Suprapubic skin (tissue), 4 donors: ENCODE results near the gene ADAMTS9. TPM values are rescaled to one million over a fixed set of nuclear protein-coding genes. Genes with fewer than 3 reads are reported as not detected.

ENCODE experiments used
- DNase-seq, 2 donors: peaks; one replicate each; pipeline ENCODE4 v3.0.0-alpha.2; 2019; ENCODE audit warnings: low spot score in 2 of 2
- H3K27ac ChIP-seq: fragments of 200-600 bp; sonication (generic); one replicate; pipeline ENCODE4 v1.5.1; 2019
- H3K27me3 ChIP-seq: fragments of 200-600 bp; sonication (generic); one replicate; pipeline ENCODE4 v1.5.1; 2019
- H3K36me3 ChIP-seq: fragments of 200-600 bp; sonication (generic); one replicate; pipeline ENCODE4 v1.5.1; 2019
- H3K4me1 ChIP-seq: fragments of 200-600 bp; sonication (generic); one replicate; pipeline ENCODE4 v1.5.1; 2019
- H3K4me3 ChIP-seq: fragments of 200-600 bp; sonication (generic); one replicate; pipeline ENCODE4 v1.5.1; 2019; ENCODE audit warnings: mild to moderate bottlenecking
- H3K9me3 ChIP-seq: fragments of 200-600 bp; sonication (generic); one replicate; pipeline ENCODE4 v1.5.1; 2019
- CTCF ChIP-seq, 2 donors: fragments of 200-600 bp in 1 of 2; fragments of 450-650 bp in 1 of 2; sonication (generic) in 1 of 2; IDR thresholded peaks; one replicate each; pipeline ENCODE4 v1.5.1; 2016 to 2019; ENCODE audit warnings: antibody characterized with exemption in 2 of 2, mild to moderate bottlenecking in 1 of 2, moderate library complexity in 1 of 2
- EP300 ChIP-seq: sonication (generic); formaldehyde crosslinking; IDR thresholded peaks from one replicate; pipeline ENCODE4 v1.6.1; 2017; ENCODE audit warnings: antibody characterized with exemption
- POLR2A ChIP-seq, 2 donors: fragments of 450-650 bp; IDR thresholded peaks; one replicate each; pipeline ENCODE4 v1.6.1; 2017; ENCODE audit warnings: antibody characterized with exemption in 2 of 2, mild to moderate bottlenecking in 2 of 2, moderate library complexity in 2 of 2
- POLR2AphosphoS5 ChIP-seq, 3 donors: sonication (generic); formaldehyde crosslinking; IDR thresholded peaks; one replicate each; pipeline ENCODE4 v1.6.1; 2017; ENCODE audit warnings: antibody characterized with exemption in 3 of 3
- WGBS: methylation state at CpG from one replicate; pipeline ENCODE4 v1.1.5; 2018; 5-methylcytosine and 5-hydroxymethylcytosine counted together
- total RNA-seq, 4 donors: library from RNA; depleted of rRNA; stranded (reverse); fragments of >200 nt; gene quantifications; one replicate each; pipeline ENCODE4 v1.1.0, GENCODE V29; 2016

The ADAMTS9 gene
- 10 to 100 TPM in 2 of 4 donors, 1 to 10 TPM in 2; 7.8 to 32.8 (median 9.3) TPM for total RNA-seq

- peak within 1 kb of the TSS; percentile 74 for H3K4me3 ChIP-seq
- no peak for TF ChIP-seq CTCF (IDR thresholded peaks at IDR 0.05)
- TF ChIP-seq EP300, result no peak
- no peak for TF ChIP-seq POLR2AphosphoS5 (IDR thresholded peaks at IDR 0.05)
- peak in 1 of 2 donors; percentile 39 for TF ChIP-seq POLR2A (IDR thresholded peaks at IDR 0.05)
- no peaks in the 10 kb centered on the region for H3K36me3 ChIP-seq
- no peaks in the 10 kb centered on the region for H3K9me3 ChIP-seq
- peak; percentile 80 to 82 for DNase-seq
- H3K27ac ChIP-seq, result peak within 1 kb of the TSS; percentile 93
- 1% methylated on average over 31 of the region's 60 CpGs for WGBS
- peaks cover 23% of the 10 kb centered on the region for H3K27me3 ChIP-seq
- H3K4me1 ChIP-seq, result peaks cover 33% of the 10 kb centered on the region
Observed at GRCh38 chr3:64687781-64688604, at the start of gene ADAMTS9. TSS of gene ADAMTS9 (minus strand) at chr3:64688000. CDS start at chr3:64687657, 343 bp downstream.

- Histone ChIP-seq H3K4me3 (no peak overlapping the region), H3K27me3 (no peaks in the 10 kb centered on the region), H3K36me3 (no peaks in the 10 kb centered on the region), H3K27ac (no peak overlapping the region), H3K4me1 (no peaks in the 10 kb centered on the region), H3K9me3 (no peaks in the 10 kb centered on the region)
- DNase-seq, result no peak
- TF ChIP-seq EP300 (no peak), POLR2A (IDR thresholded peaks at IDR 0.05) (no peak), POLR2AphosphoS5 (IDR thresholded peaks at IDR 0.05) (no peak), CTCF (IDR thresholded peaks at IDR 0.05) (no peak)
- 72% methylated on average over 1 of the region's 1 CpG for WGBS
Observed at GRCh38 chr3:64732576-64732975, 44.8 kb upstream of the ADAMTS9 start.

GRCh38 chr3:64730681-64731080, 42.9 kb upstream of the ADAMTS9 start:
- Histone ChIP-seq H3K4me3 (no peak overlapping the region), H3K27me3 (no peaks in the 10 kb centered on the region), H3K27ac (no peak overlapping the region), H3K36me3 (no peaks in the 10 kb centered on the region), H3K9me3 (no peaks in the 10 kb centered on the region), H3K4me1 (no peaks in the 10 kb centered on the region)
- DNase-seq, result no peak
- TF ChIP-seq POLR2AphosphoS5 (IDR thresholded peaks at IDR 0.05) (no peak), EP300 (no peak), CTCF (IDR thresholded peaks at IDR 0.05) (no peak), POLR2A (IDR thresholded peaks at IDR 0.05) (no peak)
- 75% methylated on average over 3 of the region's 3 CpGs for WGBS

GRCh38 chr3:64728994-64729393, 41.2 kb upstream of the ADAMTS9 start:
- TF ChIP-seq POLR2AphosphoS5 (IDR thresholded peaks at IDR 0.05) (no peak), CTCF (IDR thresholded peaks at IDR 0.05) (no peak), POLR2A (IDR thresholded peaks at IDR 0.05) (no peak), EP300 (no peak)
- WGBS, result 85% methylated on average over 8 of the region's 8 CpGs
- H3K36me3 ChIP-seq, result no peaks in the 10 kb centered on the region
- no peaks in the 10 kb centered on the region for H3K27me3 ChIP-seq
- H3K4me1 ChIP-seq, result no peaks in the 10 kb centered on the region
- no peak overlapping the region for H3K27ac ChIP-seq
- H3K4me3 ChIP-seq, result no peak overlapping the region
- no peak for DNase-seq
- H3K9me3 ChIP-seq, result no peaks in the 10 kb centered on the region

GRCh38 chr3:64728428-64728827, 40.6 kb upstream of the ADAMTS9 start:
- H3K36me3 ChIP-seq, result no peaks in the 10 kb centered on the region
- H3K27me3 ChIP-seq, result no peaks in the 10 kb centered on the region
- no peak overlapping the region for H3K27ac ChIP-seq
- no peak for DNase-seq
- H3K9me3 ChIP-seq, result no peaks in the 10 kb centered on the region
- no peak for TF ChIP-seq POLR2A (IDR thresholded peaks at IDR 0.05)
- TF ChIP-seq EP300, result no peak
- TF ChIP-seq CTCF (IDR thresholded peaks at IDR 0.05), result no peak
- WGBS, result 48% methylated on average over 4 of the region's 4 CpGs
- no peaks in the 10 kb centered on the region for H3K4me1 ChIP-seq
- no peak overlapping the region for H3K4me3 ChIP-seq
